NCI-H146 treated with DMSO at 0.1 percent for 48 hours (cell line): Measurements from ENCODE around the gene NOM1.
A peak's percentile ranks its signal among the peaks of the same experiment; 100 is the strongest.

ENCODE experiments used
- DNase-seq: peaks from one replicate; lab custom pipeline; 2025; ENCODE audit not compliant: unreplicated experiment; lab: John Stamatoyannopoulos, UW

Gene NOM1

DNA sequence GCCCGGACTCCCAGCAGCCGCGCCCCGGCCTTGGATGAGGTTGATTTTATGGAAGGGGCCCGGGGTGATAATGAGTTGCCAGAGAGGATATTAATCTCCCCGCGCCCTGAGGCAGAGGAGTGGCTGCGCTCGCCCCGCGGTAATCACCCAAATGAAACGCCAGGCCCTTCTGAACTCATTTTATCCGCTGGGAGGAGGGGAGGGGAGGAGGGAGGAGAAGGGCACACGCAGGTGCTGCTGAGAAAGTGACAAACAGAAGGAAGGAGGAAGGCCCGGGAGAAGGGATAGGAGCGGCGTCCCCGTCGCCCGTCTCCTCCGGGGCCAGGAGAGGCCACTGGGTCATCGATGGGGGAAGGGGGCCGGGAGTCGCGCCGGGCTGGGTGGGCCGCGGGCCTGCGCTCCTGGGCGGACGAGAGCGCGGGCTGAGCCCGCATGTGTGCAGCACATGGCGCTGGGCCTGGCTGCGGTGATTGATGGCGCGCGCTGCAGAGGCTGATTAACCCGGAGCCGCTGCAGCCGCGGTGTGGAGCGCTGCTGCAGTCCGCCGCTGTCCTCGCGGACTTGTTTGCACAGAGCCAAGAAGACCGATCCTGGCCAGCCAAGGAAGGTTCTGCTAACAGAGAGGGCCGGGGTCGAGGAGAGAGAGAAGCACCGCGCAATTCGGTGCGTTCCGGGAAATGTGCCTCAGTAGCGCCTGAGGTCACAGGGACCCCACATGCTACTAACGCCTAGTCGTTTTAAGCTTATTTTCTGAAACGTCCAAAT is 54.4 kb downstream of the NOM1 start:
- no peak for DNase-seq

- DNase-seq, result no peak
Measured at GRCh38 chr7:157004521-157005455, 55.3 kb downstream of the NOM1 start.

GRCh38 chr7:157005456-157006204 is 56.1 kb downstream of the NOM1 start:
- DNase-seq, result no peak

GRCh38 chr7:157006205-157006747 is 56.8 kb downstream of the NOM1 start:
- no peak for DNase-seq

DNA sequence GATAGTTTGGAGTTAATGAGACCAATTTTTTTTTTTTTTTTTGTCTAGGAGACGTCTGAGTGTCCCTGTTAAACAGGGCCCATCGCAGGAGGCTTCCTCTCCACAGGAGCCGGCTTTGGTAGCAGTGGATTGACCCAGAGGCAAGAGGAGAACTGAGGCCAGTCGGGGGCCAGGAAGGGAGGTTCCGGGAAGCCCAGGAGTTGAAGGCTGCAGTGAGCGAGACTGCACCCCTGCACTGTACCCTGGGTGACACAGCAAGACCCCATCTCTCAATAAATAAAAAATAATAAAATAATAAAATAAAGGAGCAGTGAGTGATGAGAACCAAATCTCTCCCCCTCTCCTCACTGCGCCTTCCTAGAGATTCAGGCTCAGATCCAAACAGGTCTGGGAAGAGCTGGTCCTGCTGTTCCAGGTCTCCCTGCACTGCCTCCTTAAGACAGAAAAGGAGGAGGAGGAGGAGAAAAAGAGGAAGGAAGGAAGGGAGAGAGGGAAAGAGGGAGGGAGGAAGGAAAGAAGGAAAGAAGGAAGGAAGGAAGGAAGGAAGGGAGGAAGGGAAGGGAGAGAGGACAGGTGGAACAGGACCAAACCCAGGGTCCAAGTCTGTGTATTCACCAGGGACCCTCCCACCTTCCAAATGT is 57.4 kb downstream of the NOM1 start:
- no peak for DNase-seq

GRCh38 chr7:157007470-157008066 is 58.1 kb downstream of the NOM1 start:
- DNase-seq, result no peak

- DNase-seq, result no peak
Measured at GRCh38 chr7:157008206-157009169, 59.0 kb downstream of the NOM1 start.

- DNase-seq, result no peak
Measured at GRCh38 chr7:157009170-157009777, 59.8 kb downstream of the NOM1 start.

- DNase-seq, result no peak
Measured at GRCh38 chr7:157009778-157010587, 60.5 kb downstream of the NOM1 start.

DNA sequence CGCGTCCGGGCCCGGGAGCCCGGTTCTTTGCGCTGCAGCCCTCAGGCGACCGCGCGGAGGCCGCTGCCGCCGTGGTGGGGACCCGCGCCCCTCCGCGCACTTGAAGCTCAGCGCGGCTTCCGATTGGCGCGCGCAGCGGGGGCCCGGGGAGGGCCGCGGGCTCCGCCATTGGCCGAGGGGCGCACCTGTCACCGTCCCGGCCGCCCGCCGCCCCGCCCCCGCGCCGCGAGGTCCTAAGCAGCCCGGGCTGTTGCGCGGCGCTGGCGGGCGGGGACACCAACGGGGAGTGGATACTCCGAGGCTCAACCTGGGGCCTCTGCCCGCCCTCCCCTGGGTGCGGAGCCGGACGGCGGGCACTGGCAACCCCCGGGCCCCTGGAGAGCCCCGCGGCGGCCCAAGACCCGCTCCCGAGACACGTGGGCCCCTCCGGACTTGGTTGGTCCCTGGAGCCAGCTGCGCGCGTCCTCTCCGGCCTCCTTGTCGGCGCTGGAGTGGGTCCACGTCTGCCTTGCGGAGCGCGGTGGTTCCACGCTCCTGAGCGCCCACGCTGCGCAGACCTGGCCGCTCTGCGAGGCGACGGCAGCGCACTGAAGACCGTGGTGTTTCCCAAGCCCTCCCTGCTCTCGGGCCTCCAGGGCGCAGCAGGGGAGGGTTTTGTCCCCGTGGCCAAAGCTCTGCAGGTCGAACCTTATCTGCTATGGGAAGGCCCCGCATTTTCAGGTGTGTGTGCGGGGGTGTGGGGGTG is 61.2 kb downstream of the NOM1 start, which contains the start of gene MNX1:
Gene MNX1, minus strand, starts transcription at position 76 of the 745 bp plus-strand sequence. CDS start 313 bp downstream, outside the sequence.
- DNase-seq, result peak; percentile 73

- DNase-seq, result peak; percentile 30
Measured at GRCh38 chr7:157011333-157012112, 62.0 kb downstream of the NOM1 start.

DNA sequence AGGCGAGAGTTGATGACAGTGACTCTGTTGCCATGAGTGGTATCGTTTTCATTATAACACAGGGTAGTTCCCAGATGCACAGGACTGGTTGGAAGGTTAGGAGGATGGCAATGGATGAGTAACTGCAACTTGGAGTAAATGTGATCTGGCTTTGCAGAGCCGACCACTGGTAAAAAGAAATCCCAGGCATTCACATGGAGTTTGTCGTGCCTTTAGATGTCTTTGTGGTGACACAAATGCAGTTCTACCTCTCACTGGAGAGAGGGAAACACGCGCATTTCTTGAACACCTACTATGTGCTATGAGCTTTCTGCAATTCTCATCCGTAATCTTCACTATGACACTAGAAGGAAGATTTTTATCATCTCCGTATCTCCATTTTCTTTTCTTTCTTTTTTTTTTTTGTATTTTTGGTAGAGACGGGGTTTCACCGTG is 62.6 kb downstream of the NOM1 start:
- no peak for DNase-seq

GRCh38 chr7:157013101-157013500 is 63.6 kb downstream of the NOM1 start:
- DNase-seq, result no peak

GRCh38 chr7:157013602-157014549 is 64.4 kb downstream of the NOM1 start:
- DNase-seq, result peak; percentile 72
